Liver (tissue), 9 donors: ENCODE data around the gene TTC23. TPM values are rescaled to one million over a fixed set of nuclear protein-coding genes. Genes with fewer than 3 reads are reported as not detected.

Experiments
- DNase-seq: peaks from one replicate; pipeline ENCODE4 v3.0.0-alpha.2; 2017; ENCODE audit warnings: low spot score
- H3K27ac ChIP-seq, 2 donors: one replicate each; pipeline ENCODE4 v1.7.0; 2013; ENCODE audit warnings: inconsistent platforms in 2 of 2, low read length in 2 of 2, control low read depth in 1 of 2, low read depth in 1 of 2, mild to moderate bottlenecking in 1 of 2
- H3K27me3 ChIP-seq, 4 donors: one replicate each; pipeline versions ENCODE4 v1.6.1 to v1.7.0; 2013; ENCODE audit warnings: low read length in 3 of 4, inconsistent platforms in 1 of 4, mild to moderate bottlenecking in 1 of 4, moderate library complexity in 1 of 4; ENCODE audit not compliant: control insufficient read depth in 4 of 4, insufficient read depth in 4 of 4
- H3K36me3 ChIP-seq, 4 donors: one replicate each; pipeline versions ENCODE4 v1.6.1 to v1.7.0; 2013; ENCODE audit warnings: low read length in 3 of 4, mild to moderate bottlenecking in 3 of 4, low read depth in 1 of 4, moderate library complexity in 1 of 4; ENCODE audit not compliant: control insufficient read depth in 4 of 4, insufficient read depth in 3 of 4
- H3K4me1 ChIP-seq, 4 donors: one replicate each; pipeline versions ENCODE4 v1.6.1 to v1.7.0; 2013; ENCODE audit warnings: low read length in 3 of 4, mild to moderate bottlenecking in 3 of 4, moderate library complexity in 1 of 4; ENCODE audit not compliant: control insufficient read depth in 4 of 4, insufficient read depth in 4 of 4
- H3K4me3 ChIP-seq, 3 donors: one replicate each; pipeline versions ENCODE4 v1.6.1 to v1.7.0; 2013; ENCODE audit warnings: low read length in 3 of 3, control low read depth in 1 of 3, low read depth in 1 of 3, mild to moderate bottlenecking in 1 of 3
- H3K9ac ChIP-seq, 2 donors: one replicate each; pipeline ENCODE4 v1.7.0; 2013; ENCODE audit warnings: low read length in 2 of 2, mild to moderate bottlenecking in 2 of 2, moderate library complexity in 2 of 2, control low read depth in 1 of 2, low read depth in 1 of 2
- H3K9me3 ChIP-seq, 4 donors: one replicate each; pipeline versions ENCODE4 v1.6.1 to v1.7.0; 2013; ENCODE audit warnings: low read length in 3 of 4; ENCODE audit not compliant: control insufficient read depth in 4 of 4
- EGR1 ChIP-seq, 2 donors: IDR thresholded peaks; 2 replicates each; pipeline ENCODE4 v1.6.1; 2016 to 2018; ENCODE audit warnings: antibody characterized with exemption in 2 of 2, low read depth in 2 of 2
- FOXA1 ChIP-seq: IDR thresholded peaks from 2 replicates; pipeline ENCODE4 v1.6.1; 2016; ENCODE audit warnings: antibody characterized with exemption
- FOXA2 ChIP-seq: IDR thresholded peaks from 2 replicates; pipeline ENCODE4 v1.6.1; 2016; ENCODE audit warnings: antibody characterized with exemption
- GABPA ChIP-seq, 2 donors: IDR thresholded peaks in 1 of 2; conservative IDR thresholded peaks in 1 of 2; 2 replicates each; pipeline ENCODE4 v1.6.1; 2016; ENCODE audit warnings: antibody characterized with exemption in 2 of 2, mild to moderate bottlenecking in 1 of 2, moderate library complexity in 1 of 2
- HNF4A ChIP-seq, 2 donors: conservative IDR thresholded peaks; 2 replicates each; pipeline ENCODE4 v1.6.1; 2016; ENCODE audit warnings: antibody characterized with exemption in 2 of 2, mild to moderate bottlenecking in 2 of 2
- HNF4G ChIP-seq: IDR thresholded peaks from 2 replicates; pipeline ENCODE4 v1.6.1; 2016; ENCODE audit warnings: antibody characterized with exemption
- JUND ChIP-seq, 2 donors: IDR thresholded peaks; 2 replicates each; pipeline ENCODE4 v1.6.1; 2016; ENCODE audit warnings: antibody characterized with exemption in 2 of 2
- NR2F2 ChIP-seq: IDR thresholded peaks from 2 replicates; pipeline ENCODE4 v1.6.1; 2016; ENCODE audit warnings: antibody characterized with exemption
- RAD21 ChIP-seq, 2 donors: IDR thresholded peaks; 2 replicates each; pipeline ENCODE4 v1.6.1; 2016; ENCODE audit warnings: antibody characterized with exemption in 2 of 2, mild to moderate bottlenecking in 2 of 2
- RXRA ChIP-seq, 2 donors: IDR thresholded peaks; 2 replicates each; pipeline ENCODE4 v1.6.1; 2017 to 2018; ENCODE audit warnings: antibody characterized with exemption in 2 of 2, mild to moderate bottlenecking in 1 of 2
- SP1 ChIP-seq: IDR thresholded peaks from 2 replicates; pipeline ENCODE4 v1.6.1; 2018; ENCODE audit warnings: antibody characterized with exemption, mild to moderate bottlenecking
- YY1 ChIP-seq: IDR thresholded peaks from 2 replicates; pipeline ENCODE4 v1.6.1; 2016; ENCODE audit warnings: antibody characterized with exemption, mild to moderate bottlenecking
- WGBS: extraction: QIAGEN DNeasy Blood & Tissue Kit; methylation state at CpG from one replicate; pipeline ENCODE4 v1.1.7; 2013; 5-methylcytosine and 5-hydroxymethylcytosine counted together
- polyA plus RNA-seq, 2 donors: library from polyadenylated mRNA; stranded (reverse) in 1 of 2; unstranded in 1 of 2; fragments of 200-250 nt in 1 of 2; fragments of >200 nt in 1 of 2; fragmentation: Nextera tagmentation in 1 of 2; extraction: Ambion mirVana in 1 of 2; gene quantifications; one replicate each; pipeline versions ENCODE4 v1.2.1 to v1.2.3, GENCODE V29; 2013 to 2015
- total RNA-seq, 2 donors: library from RNA; depleted of rRNA; stranded (reverse); fragments of >200 nt; gene quantifications; one replicate each; pipeline ENCODE4 v1.2.3, GENCODE V29; 2014
- TF ChIP-seq, protein P1 (sequence below): IDR thresholded peaks from 2 replicates; pipeline ENCODE4 v1.6.1; 2016; ENCODE audit warnings: antibody characterized with exemption
- TF ChIP-seq, protein P2 (sequence below): IDR thresholded peaks from 2 replicates; pipeline ENCODE4 v1.6.1; 2016; ENCODE audit warnings: antibody characterized with exemption
- TF ChIP-seq, protein P3 (sequence below): IDR thresholded peaks from 2 replicates; pipeline ENCODE4 v1.6.1; 2016; ENCODE audit warnings: antibody characterized with exemption, mild to moderate bottlenecking
- TF ChIP-seq, protein P4 (sequence below): IDR thresholded peaks from 2 replicates; pipeline ENCODE4 v1.6.1; 2016; ENCODE audit warnings: antibody characterized with exemption
- TF ChIP-seq, protein P5 (sequence below): fragments of 150-350 bp; IDR thresholded peaks from 2 replicates; pipeline ENCODE4 v1.5.1; 2017; ENCODE audit warnings: improper control_type of control experiment, low read depth, low read length; ENCODE audit not compliant: missing input control
- donor health status: healthy.
- donor health status: healthy.
- donor health status: healthy.
- donor health status: healthy.
- donor health status: healthy.

The TTC23 gene
- total and polyA plus RNA-seq, 4 donors: 3.7 to 12.3 (median 7.2) TPM

DNA sequence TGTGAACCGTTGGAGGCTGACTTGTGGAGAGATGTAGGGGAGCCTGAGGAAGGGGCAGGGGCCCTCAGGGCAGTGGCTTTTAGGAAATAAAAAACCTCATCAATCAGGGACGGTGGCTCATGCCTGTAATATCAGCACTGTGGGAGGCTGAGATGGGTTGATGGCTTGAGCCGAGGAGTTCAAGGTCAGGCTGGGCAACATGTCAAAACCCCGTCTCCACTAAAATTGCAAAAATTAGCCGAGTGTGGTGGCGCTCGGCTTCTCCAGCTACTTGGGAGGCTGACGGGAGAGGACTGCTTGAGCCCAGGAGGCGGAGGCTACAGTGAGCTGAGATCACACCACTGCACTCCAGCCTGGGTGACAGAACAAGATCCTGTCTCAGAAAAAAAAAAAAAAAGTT lies 7.6 kb downstream of the TTC23 start:
- H3K4me3 ChIP-seq: no peak overlapping the region
- no peak overlapping the region for H3K27ac ChIP-seq
- H3K4me1 ChIP-seq: peaks cover 0 to 3% (median 0%) of the 10 kb centered on the region in 4 donors
- H3K9ac ChIP-seq: no peak overlapping the region
- H3K27me3 ChIP-seq: no peaks in the 10 kb centered on the region
- H3K36me3 ChIP-seq: peaks cover 0 to 5% (median 1%) of the 10 kb centered on the region in 4 donors
- no peak for DNase-seq
- TF ChIP-seq, protein P1, sequence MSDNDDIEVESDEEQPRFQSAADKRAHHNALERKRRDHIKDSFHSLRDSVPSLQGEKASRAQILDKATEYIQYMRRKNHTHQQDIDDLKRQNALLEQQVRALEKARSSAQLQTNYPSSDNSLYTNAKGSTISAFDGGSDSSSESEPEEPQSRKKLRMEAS: no peak
- TF ChIP-seq NR2F2: no peak
- no peaks in the 10 kb centered on the region for H3K9me3 ChIP-seq
- WGBS: 80% methylated on average over 9 of the region's 9 CpGs

DNA sequence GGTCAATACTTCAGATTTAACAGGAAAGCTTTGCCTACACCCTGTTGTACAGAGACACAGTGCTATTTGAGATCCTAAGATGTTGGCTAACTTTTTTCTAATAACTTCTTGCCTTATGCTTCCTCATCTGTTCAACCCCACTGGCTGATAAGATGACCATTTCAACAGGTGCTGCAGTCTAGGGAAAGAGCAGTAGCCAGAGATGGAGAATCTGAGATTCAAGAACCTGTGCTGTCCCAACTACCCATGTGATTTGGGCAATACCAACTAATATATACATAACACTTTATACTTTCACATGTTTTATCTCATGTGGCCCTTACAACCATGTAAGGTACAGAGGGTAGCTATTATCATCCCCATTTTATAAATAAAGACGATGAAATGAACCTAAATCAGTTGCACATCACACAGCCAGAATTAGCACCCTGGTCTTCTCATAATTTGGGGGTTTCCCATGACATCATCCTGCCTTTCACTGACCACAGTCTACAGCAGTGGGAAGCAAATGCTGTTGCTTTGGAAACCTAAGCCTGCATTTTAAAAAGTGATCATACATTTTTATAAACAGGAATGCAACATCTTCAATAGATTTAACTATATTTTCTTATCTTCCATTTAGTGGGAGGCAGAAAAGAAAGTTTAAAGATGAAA lies 9.7 kb downstream of the TTC23 start:
- DNase-seq: no peak
- H3K27ac ChIP-seq: no peak overlapping the region
- no peaks in the 10 kb centered on the region for H3K9me3 ChIP-seq
- TF ChIP-seq, protein P2, sequence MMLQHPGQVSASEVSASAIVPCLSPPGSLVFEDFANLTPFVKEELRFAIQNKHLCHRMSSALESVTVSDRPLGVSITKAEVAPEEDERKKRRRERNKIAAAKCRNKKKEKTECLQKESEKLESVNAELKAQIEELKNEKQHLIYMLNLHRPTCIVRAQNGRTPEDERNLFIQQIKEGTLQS: no peak
- no peak for TF ChIP-seq HNF4A (conservative IDR thresholded peaks at IDR 0.05)
- TF ChIP-seq FOXA2: no peak
- no peak for TF ChIP-seq JUND (IDR thresholded peaks at IDR 0.05)
- TF ChIP-seq, protein P3, sequence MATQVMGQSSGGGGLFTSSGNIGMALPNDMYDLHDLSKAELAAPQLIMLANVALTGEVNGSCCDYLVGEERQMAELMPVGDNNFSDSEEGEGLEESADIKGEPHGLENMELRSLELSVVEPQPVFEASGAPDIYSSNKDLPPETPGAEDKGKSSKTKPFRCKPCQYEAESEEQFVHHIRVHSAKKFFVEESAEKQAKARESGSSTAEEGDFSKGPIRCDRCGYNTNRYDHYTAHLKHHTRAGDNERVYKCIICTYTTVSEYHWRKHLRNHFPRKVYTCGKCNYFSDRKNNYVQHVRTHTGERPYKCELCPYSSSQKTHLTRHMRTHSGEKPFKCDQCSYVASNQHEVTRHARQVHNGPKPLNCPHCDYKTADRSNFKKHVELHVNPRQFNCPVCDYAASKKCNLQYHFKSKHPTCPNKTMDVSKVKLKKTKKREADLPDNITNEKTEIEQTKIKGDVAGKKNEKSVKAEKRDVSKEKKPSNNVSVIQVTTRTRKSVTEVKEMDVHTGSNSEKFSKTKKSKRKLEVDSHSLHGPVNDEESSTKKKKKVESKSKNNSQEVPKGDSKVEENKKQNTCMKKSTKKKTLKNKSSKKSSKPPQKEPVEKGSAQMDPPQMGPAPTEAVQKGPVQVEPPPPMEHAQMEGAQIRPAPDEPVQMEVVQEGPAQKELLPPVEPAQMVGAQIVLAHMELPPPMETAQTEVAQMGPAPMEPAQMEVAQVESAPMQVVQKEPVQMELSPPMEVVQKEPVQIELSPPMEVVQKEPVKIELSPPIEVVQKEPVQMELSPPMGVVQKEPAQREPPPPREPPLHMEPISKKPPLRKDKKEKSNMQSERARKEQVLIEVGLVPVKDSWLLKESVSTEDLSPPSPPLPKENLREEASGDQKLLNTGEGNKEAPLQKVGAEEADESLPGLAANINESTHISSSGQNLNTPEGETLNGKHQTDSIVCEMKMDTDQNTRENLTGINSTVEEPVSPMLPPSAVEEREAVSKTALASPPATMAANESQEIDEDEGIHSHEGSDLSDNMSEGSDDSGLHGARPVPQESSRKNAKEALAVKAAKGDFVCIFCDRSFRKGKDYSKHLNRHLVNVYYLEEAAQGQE: no peak
- no peak for TF ChIP-seq RXRA (IDR thresholded peaks at IDR 0.05)
- TF ChIP-seq HNF4G: no peak
- TF ChIP-seq RAD21 (IDR thresholded peaks at IDR 0.05): no peak
- TF ChIP-seq SP1: no peak
- TF ChIP-seq FOXA1: no peak
- no peak for TF ChIP-seq YY1
- TF ChIP-seq, protein P4, sequence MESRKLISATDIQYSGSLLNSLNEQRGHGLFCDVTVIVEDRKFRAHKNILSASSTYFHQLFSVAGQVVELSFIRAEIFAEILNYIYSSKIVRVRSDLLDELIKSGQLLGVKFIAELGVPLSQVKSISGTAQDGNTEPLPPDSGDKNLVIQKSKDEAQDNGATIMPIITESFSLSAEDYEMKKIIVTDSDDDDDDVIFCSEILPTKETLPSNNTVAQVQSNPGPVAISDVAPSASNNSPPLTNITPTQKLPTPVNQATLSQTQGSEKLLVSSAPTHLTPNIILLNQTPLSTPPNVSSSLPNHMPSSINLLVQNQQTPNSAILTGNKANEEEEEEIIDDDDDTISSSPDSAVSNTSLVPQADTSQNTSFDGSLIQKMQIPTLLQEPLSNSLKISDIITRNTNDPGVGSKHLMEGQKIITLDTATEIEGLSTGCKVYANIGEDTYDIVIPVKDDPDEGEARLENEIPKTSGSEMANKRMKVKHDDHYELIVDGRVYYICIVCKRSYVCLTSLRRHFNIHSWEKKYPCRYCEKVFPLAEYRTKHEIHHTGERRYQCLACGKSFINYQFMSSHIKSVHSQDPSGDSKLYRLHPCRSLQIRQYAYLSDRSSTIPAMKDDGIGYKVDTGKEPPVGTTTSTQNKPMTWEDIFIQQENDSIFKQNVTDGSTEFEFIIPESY: no peak
- TF ChIP-seq, protein P5, sequence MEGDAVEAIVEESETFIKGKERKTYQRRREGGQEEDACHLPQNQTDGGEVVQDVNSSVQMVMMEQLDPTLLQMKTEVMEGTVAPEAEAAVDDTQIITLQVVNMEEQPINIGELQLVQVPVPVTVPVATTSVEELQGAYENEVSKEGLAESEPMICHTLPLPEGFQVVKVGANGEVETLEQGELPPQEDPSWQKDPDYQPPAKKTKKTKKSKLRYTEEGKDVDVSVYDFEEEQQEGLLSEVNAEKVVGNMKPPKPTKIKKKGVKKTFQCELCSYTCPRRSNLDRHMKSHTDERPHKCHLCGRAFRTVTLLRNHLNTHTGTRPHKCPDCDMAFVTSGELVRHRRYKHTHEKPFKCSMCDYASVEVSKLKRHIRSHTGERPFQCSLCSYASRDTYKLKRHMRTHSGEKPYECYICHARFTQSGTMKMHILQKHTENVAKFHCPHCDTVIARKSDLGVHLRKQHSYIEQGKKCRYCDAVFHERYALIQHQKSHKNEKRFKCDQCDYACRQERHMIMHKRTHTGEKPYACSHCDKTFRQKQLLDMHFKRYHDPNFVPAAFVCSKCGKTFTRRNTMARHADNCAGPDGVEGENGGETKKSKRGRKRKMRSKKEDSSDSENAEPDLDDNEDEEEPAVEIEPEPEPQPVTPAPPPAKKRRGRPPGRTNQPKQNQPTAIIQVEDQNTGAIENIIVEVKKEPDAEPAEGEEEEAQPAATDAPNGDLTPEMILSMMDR: no peak
- TF ChIP-seq EGR1 (IDR thresholded peaks at IDR 0.05; ENCODE audit: low read depth in 2 of 2): no peak
- TF ChIP-seq NR2F2: no peak
- TF ChIP-seq, protein P1: no peak
- no peak for TF ChIP-seq GABPA (IDR thresholded peaks at IDR 0.05 in 1 of 2, conservative IDR thresholded peaks at IDR 0.05 in 1 of 2)
- H3K27me3 ChIP-seq: no peaks in the 10 kb centered on the region
- peaks cover 0 to 3% (median 0%) of the 10 kb centered on the region in 4 donors for H3K4me1 ChIP-seq
- H3K36me3 ChIP-seq: peaks cover 0 to 5% (median 2%) of the 10 kb centered on the region in 4 donors
- no peak overlapping the region for H3K4me3 ChIP-seq
- WGBS: 88% methylated on average over 1 of the region's 1 CpG
- no peak overlapping the region for H3K9ac ChIP-seq
